ENCODE results near the gene METTL16. TPM values are rescaled to one million over a fixed set of nuclear protein-coding genes. Genes with fewer than 3 reads are reported as not detected.

The METTL16 gene
- polyA plus RNA-seq, 1 donor (not counting 4 experiments of a cell fraction or from before 2014, with no cell fraction given), result 16.6 TPM

DNA sequence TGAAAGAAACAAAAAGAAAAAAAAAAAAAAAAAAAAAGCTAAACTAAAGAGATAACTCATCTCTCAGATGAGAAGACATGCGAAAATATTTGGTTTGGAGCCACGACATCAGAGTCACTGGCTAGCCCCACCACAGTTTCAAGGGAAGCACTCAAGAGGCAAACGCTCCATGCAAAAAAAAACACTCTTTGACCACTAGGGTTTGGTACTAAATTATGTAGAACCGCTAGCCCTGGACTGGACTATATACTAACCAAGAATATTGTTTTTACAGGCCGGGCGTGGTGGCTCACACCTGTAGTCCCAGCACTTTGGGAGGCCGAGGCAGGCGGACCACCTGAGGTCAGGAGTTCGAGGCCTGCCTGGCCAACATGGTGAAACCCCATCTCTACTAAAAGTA is 37.3 kb downstream of the METTL16 start:
- TF ChIP-seq, protein P1, sequence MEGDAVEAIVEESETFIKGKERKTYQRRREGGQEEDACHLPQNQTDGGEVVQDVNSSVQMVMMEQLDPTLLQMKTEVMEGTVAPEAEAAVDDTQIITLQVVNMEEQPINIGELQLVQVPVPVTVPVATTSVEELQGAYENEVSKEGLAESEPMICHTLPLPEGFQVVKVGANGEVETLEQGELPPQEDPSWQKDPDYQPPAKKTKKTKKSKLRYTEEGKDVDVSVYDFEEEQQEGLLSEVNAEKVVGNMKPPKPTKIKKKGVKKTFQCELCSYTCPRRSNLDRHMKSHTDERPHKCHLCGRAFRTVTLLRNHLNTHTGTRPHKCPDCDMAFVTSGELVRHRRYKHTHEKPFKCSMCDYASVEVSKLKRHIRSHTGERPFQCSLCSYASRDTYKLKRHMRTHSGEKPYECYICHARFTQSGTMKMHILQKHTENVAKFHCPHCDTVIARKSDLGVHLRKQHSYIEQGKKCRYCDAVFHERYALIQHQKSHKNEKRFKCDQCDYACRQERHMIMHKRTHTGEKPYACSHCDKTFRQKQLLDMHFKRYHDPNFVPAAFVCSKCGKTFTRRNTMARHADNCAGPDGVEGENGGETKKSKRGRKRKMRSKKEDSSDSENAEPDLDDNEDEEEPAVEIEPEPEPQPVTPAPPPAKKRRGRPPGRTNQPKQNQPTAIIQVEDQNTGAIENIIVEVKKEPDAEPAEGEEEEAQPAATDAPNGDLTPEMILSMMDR (optimal IDR thresholded peaks at IDR 0.05 in 1 of 3, IDR thresholded peaks at IDR 0.05 in 1 of 3, conservative IDR thresholded peaks at IDR 0.05 in 1 of 3; ENCODE audit: extremely low read depth in 1 of 3, insufficient read depth in 2 of 3, low read length in 3 of 3), result no peak
- TF ChIP-seq EZH2 (IDR thresholded peaks at IDR 0.05; ENCODE audit: low read length), result no peak
- Histone ChIP-seq H3K9me3 (ENCODE audit: control insufficient read depth, low read depth, low read length) (no peaks in the 10 kb centered on the region), H3K4me1 (ENCODE audit: control insufficient read depth, extremely low read depth, insufficient read depth, low read length) (no peaks in the 10 kb centered on the region), H3K27me3 (ENCODE audit: control insufficient read depth, extremely low read depth, insufficient read depth, low read length) (no peaks in the 10 kb centered on the region), H3K27ac (ENCODE audit: control insufficient read depth, insufficient read depth, low read length) (no peak overlapping the region), H3K9ac (ENCODE audit: control insufficient read depth, extremely low read depth, insufficient read depth, low read length) (no peak overlapping the region), H3K36me3 (ENCODE audit: control insufficient read depth in 2 of 2, extremely low read depth in 1 of 2, insufficient read depth in 2 of 2, low read length in 2 of 2) (peaks cover 15 to 19% of the 10 kb centered on the region in 2 experiments), H3K4me2 (ENCODE audit: control insufficient read depth, extremely low read depth, insufficient read depth, low read depth, low read length) (no peak overlapping the region), H3K9me1 (ENCODE audit: control insufficient read depth, extremely low read depth, insufficient read depth, low read length) (no peaks in the 10 kb centered on the region), H4K20me1 (ENCODE audit: control insufficient read depth, extremely low read depth, insufficient read depth, low read length) (no peaks in the 10 kb centered on the region), H3K79me2 (ENCODE audit: control insufficient read depth, insufficient read depth, low read length) (no peaks in the 10 kb centered on the region), H2AFZ (ENCODE audit: control insufficient read depth, low read length) (no peak overlapping the region), H3K4me3 (ENCODE audit: control insufficient read depth in 2 of 3, extremely low read depth in 1 of 3, insufficient read depth in 2 of 3, low read depth in 1 of 3, low read length in 3 of 3) (no peak overlapping the region)
- FAIRE-seq (no peak), DNase-seq (ENCODE audit: low read depth, low spot score) (no peak)
- dilution Hi-C loops (cut with MboI; ENCODE audit: extremely low pct_ligation_motif_present, low sequenced_read_pairs), result no loop called here

DNA sequence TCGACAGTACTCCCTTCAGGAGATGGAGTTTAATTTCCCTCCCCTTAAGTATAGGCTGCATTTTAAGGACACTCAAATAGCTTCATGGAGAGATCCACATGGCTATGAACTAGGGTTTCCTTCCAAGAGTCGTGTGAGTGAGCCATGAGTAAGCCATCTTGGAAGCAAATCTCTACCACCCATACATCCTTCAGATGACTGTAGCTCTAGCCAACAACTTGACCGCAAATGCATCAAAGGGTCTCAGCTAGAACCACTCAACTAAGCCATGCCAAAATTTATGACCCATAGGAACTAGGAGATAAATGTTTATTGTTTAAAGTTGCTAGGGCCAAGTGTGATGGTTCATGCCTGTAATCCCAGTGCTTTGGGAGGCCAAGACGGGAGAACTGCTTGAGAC is 43.4 kb downstream of the METTL16 start:
- FAIRE-seq, result no peak

More for the DNA sequence above, 43.4 kb downstream of the METTL16 start:
- H3K4me2 ChIP-seq (ENCODE audit: control insufficient read depth, extremely low read depth, insufficient read depth, low read depth, low read length), result no peak overlapping the region
- no peaks in the 10 kb centered on the region for H3K9me3 ChIP-seq (ENCODE audit: control insufficient read depth, low read depth, low read length)
- no peak for TF ChIP-seq EZH2 (IDR thresholded peaks at IDR 0.05; ENCODE audit: low read length)
- TF ChIP-seq, protein P1 (optimal IDR thresholded peaks at IDR 0.05 in 1 of 3, IDR thresholded peaks at IDR 0.05 in 1 of 3, conservative IDR thresholded peaks at IDR 0.05 in 1 of 3; ENCODE audit: extremely low read depth in 1 of 3, insufficient read depth in 2 of 3, low read length in 3 of 3), result no peak
- DNase-seq (ENCODE audit: low read depth, low spot score), result no peak
- dilution Hi-C loops (cut with MboI; ENCODE audit: extremely low pct_ligation_motif_present, low sequenced_read_pairs), result no loop called here
- no peak overlapping the region for H3K4me3 ChIP-seq (ENCODE audit: control insufficient read depth in 2 of 3, extremely low read depth in 1 of 3, insufficient read depth in 2 of 3, low read depth in 1 of 3, low read length in 3 of 3)
- no peaks in the 10 kb centered on the region for H3K27me3 ChIP-seq (ENCODE audit: control insufficient read depth, extremely low read depth, insufficient read depth, low read length)
- peaks cover 12 to 14% of the 10 kb centered on the region in 2 experiments for H3K36me3 ChIP-seq (ENCODE audit: control insufficient read depth in 2 of 2, extremely low read depth in 1 of 2, insufficient read depth in 2 of 2, low read length in 2 of 2)
- no peaks in the 10 kb centered on the region for H3K4me1 ChIP-seq (ENCODE audit: control insufficient read depth, extremely low read depth, insufficient read depth, low read length)
- no peak overlapping the region for H2AFZ ChIP-seq (ENCODE audit: control insufficient read depth, low read length)
- H3K79me2 ChIP-seq (ENCODE audit: control insufficient read depth, insufficient read depth, low read length), result no peaks in the 10 kb centered on the region
- H3K27ac ChIP-seq (ENCODE audit: control insufficient read depth, insufficient read depth, low read length), result no peak overlapping the region
- no peak overlapping the region for H3K9ac ChIP-seq (ENCODE audit: control insufficient read depth, extremely low read depth, insufficient read depth, low read length)
- no peaks in the 10 kb centered on the region for H3K9me1 ChIP-seq (ENCODE audit: control insufficient read depth, extremely low read depth, insufficient read depth, low read length)
- no peaks in the 10 kb centered on the region for H4K20me1 ChIP-seq (ENCODE audit: control insufficient read depth, extremely low read depth, insufficient read depth, low read length)
